Measurements from ENCODE around the gene ZNF467.

ZNF467 gene

GRCh38 chr7:149773446-149774236 lies at the start of gene ZNF467:
ZNF467 (minus strand) TSS chr7:149773588; CDS start chr7:149771032, 2,556 bp downstream.
- no peak for DNase-seq

GRCh38 chr7:149822353-149822943 lies 49.1 kb upstream of the ZNF467 start:
- DNase-seq, result no peak

GRCh38 chr7:149821191-149822148 lies 48.1 kb upstream of the ZNF467 start:
- no peak for DNase-seq

- DNase-seq, result no peak
Measured at GRCh38 chr7:149820622-149821190, 47.3 kb upstream of the ZNF467 start.

- DNase-seq, result no peak
Measured at GRCh38 chr7:149819961-149820340, 46.6 kb upstream of the ZNF467 start.

GRCh38 chr7:149819141-149819960 lies 46.0 kb upstream of the ZNF467 start:
- no peak for DNase-seq

GRCh38 chr7:149818536-149818840 lies 45.1 kb upstream of the ZNF467 start:
- no peak for DNase-seq

- no peak for DNase-seq
Measured at GRCh38 chr7:149817836-149818535, 44.6 kb upstream of the ZNF467 start.

GRCh38 chr7:149817301-149817771 lies 43.9 kb upstream of the ZNF467 start:
- DNase-seq, result no peak

- no peak for DNase-seq
Measured at GRCh38 chr7:149816794-149817193, 43.4 kb upstream of the ZNF467 start.

- DNase-seq, result no peak
Measured at GRCh38 chr7:149816267-149816751, 42.9 kb upstream of the ZNF467 start.

GRCh38 chr7:149815661-149816266 lies 42.4 kb upstream of the ZNF467 start:
- DNase-seq, result no peak

GRCh38 chr7:149815121-149815520 lies 41.7 kb upstream of the ZNF467 start:
- DNase-seq, result no peak

- no peak for DNase-seq
Measured at GRCh38 chr7:149814494-149814893, 41.1 kb upstream of the ZNF467 start.

- DNase-seq, result no peak
Measured at GRCh38 chr7:149813254-149814035, 40.1 kb upstream of the ZNF467 start.

GRCh38 chr7:149811831-149812490 lies 38.6 kb upstream of the ZNF467 start:
- no peak for DNase-seq

GRCh38 chr7:149811221-149811620 lies 37.8 kb upstream of the ZNF467 start:
- no peak for DNase-seq

- DNase-seq, result no peak
Measured at GRCh38 chr7:149809215-149809614, 35.8 kb upstream of the ZNF467 start.

- DNase-seq, result no peak
Measured at GRCh38 chr7:149808311-149808710, 34.9 kb upstream of the ZNF467 start.

- no peak for DNase-seq
Measured at GRCh38 chr7:149806726-149807125, 33.3 kb upstream of the ZNF467 start.

All from GF-D8 (cell line).